Choroid plexus epithelial cell (primary cell): ENCODE measurements around the gene NSUN4.

ENCODE experiments used
- DNase-seq: peaks from one replicate; pipeline ENCODE4 v3.0.0-alpha.2; 2010; ENCODE audit warnings: low read depth
- H3K4me3 ChIP-seq: 2 replicates; pipeline ENCODE4 v1.5.1; 2011; ENCODE audit warnings: low read depth, mild to moderate bottlenecking, control low read depth, low read length, moderate library complexity
- TF ChIP-seq, protein P1 (sequence below): conservative IDR thresholded peaks from 2 replicates; pipeline ENCODE4 v1.5.1; 2011; ENCODE audit warnings: low read depth, mild to moderate bottlenecking, control low read depth, inconsistent platforms, low read length, moderate library complexity

NSUN4 gene

DNA sequence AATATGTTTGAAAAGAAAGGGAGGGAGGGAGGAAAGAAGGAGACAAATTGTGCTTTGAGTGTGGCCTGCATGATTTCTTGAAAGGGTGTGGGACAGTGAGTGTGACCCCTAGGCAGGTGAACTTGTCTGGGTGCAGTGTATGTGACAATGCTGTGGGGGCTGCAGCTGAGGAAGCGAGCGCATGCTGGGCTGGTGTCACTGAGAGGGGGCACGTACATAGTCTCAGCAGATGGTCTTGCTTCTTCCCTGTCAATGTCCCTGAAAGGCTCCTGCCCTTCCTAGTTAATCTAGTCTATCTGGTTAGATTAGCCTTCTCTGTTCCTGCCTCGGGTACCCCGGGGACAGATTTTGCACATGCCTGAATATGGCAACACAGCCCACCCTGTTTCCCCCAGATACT lies 63.3 kb downstream of the NSUN4 start:
- no peak overlapping the region for H3K4me3 ChIP-seq
- DNase-seq, result no peak
- TF ChIP-seq, protein P1, sequence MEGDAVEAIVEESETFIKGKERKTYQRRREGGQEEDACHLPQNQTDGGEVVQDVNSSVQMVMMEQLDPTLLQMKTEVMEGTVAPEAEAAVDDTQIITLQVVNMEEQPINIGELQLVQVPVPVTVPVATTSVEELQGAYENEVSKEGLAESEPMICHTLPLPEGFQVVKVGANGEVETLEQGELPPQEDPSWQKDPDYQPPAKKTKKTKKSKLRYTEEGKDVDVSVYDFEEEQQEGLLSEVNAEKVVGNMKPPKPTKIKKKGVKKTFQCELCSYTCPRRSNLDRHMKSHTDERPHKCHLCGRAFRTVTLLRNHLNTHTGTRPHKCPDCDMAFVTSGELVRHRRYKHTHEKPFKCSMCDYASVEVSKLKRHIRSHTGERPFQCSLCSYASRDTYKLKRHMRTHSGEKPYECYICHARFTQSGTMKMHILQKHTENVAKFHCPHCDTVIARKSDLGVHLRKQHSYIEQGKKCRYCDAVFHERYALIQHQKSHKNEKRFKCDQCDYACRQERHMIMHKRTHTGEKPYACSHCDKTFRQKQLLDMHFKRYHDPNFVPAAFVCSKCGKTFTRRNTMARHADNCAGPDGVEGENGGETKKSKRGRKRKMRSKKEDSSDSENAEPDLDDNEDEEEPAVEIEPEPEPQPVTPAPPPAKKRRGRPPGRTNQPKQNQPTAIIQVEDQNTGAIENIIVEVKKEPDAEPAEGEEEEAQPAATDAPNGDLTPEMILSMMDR, result no peak

DNA sequence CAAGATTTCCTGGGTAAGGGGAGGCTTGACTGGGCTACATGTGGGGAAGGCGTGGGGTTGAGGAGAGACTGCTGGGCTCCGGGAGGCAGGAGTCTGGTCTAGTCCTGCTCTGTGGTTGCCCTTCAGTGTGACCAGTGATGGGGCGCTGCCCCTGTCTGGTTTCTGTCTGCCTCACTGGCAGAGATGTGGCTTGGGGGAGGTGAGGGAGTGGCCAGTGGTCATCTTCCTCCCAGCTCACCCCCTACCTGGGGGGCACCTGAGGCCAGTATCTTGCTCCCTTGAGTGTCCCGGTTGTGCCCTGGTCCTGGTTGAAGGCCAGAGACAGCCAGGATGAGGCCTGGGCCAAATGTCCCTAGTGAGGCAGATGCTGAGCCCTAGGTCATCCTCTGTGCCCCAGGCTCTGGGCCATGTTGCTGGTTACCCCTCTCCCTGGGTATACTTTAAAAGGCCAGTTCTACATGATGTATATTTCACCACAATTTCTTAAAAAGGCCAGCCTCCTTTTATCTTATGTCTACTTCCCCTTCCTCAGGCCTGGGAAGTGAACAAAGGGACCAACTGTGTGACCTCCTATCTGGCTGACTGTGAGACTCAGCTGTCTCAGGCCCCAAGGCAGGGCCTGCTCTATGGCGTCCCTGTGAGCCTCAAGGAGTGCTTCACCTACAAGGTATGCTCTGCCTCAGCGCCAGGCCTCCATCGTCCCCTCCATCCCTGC lies 64.0 kb downstream of the NSUN4 start:
- TF ChIP-seq, protein P1, result no peak
- H3K4me3 ChIP-seq, result no peak overlapping the region
- DNase-seq, result no peak

DNA sequence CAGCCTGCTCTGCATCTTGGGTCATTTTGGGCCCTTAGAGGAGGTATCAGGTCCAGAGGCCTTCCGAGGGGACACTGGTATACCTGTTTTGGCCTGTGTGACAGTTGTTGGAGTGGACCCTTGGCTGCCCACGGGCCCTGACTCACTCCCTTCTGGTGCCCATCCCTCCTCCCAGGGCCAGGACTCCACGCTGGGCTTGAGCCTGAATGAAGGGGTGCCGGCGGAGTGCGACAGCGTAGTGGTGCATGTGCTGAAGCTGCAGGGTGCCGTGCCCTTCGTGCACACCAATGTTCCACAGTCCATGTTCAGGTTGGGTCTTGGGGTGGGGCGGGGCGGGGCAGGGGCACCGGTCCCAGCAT lies 64.6 kb downstream of the NSUN4 start:
- DNase-seq, result no peak
- no peak overlapping the region for H3K4me3 ChIP-seq
- TF ChIP-seq, protein P1, result no peak

DNA sequence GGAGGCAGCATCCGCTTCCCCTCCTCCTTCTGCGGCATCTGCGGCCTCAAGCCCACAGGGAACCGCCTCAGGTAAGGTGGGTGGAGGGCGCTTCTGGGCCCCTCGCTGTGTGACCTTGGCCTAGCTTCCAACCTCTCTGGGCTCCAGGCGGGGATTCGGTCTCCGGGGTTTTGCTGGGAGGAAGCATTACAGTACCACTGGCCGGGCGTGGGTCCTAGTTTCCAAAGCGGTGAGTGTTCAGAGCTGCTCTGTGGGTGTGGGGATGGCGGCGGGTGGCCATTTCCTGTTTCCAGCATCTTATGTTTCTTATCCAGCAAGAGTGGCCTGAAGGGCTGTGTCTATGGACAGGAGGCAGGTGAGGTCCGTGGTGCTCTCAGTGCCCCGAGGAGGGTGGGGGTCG lies 65.1 kb downstream of the NSUN4 start:
- H3K4me3 ChIP-seq, result no peak overlapping the region
- peak; percentile 16 for DNase-seq
- TF ChIP-seq, protein P1, result no peak

DNA sequence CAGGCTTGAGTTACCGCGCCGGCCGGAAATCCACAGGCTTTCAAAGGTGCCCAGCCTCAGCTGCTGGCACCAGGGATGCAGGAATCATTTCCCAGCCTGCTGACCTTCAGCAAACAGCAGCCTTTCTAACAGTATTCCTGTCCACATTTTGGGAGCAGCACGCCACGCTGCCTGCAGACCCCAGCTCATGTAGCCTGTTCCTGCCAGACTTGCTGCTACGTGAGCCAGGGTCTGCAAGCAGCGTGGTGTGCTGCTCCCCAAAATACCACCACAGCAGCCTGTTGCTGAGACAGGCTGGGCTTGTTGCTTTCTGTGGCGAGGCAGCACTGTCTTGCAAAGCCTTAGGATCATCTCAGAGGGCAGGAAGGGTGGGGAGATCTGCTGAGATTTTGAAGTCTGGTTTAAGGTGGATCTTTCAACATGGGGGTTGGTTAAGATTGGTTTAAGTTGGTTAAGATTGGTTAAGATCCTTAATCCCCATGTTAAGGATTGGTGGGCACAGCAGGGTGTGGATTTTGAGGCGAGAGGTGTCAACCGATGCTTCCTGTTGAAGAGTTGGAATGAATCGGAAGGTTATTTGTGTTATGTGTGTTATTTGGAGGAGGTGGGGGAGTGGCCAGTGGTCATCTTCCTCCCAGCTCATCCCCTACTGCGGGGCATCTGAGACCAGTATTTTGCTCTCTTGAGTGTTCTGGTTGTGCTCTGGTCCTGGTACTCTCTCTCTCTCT lies 66.4 kb downstream of the NSUN4 start:
- H3K4me3 ChIP-seq, result peak overlapping the region; percentile 20
- DNase-seq, result peak; percentile 14
- TF ChIP-seq, protein P1, result no peak

DNA sequence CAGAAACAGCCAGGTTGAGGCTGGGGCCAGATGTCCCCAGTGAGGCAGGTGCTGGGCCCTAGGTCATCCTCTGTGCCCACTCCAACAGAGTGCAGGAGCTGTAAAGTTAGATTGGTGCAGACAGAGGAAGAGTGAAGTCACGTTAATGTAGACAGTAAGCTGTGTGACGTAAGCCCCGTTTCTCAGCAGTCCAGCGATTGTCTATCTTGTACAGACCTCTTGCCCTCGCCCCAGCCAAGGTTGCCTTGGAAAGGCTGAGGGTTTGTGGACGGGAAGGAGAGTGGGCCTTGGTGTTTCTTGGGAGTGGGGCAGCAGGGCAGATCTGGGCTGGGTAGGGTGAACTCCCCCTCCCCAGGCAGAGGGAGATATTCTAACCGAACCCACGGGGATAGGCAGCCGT lies 67.0 kb downstream of the NSUN4 start:
- no peak overlapping the region for H3K4me3 ChIP-seq
- TF ChIP-seq, protein P1, result no peak
- no peak for DNase-seq
